ENCODE results near the gene CNOT11. TPM values are rescaled to one million over a fixed set of nuclear protein-coding genes. Genes with fewer than 3 reads are reported as not detected.

Gene CNOT11
- polyA plus RNA-seq, 1 donor = 67.0 TPM

- DNase-seq = no peak
These were observed 21.5 kb downstream of the CNOT11 start for GRCh38 chr2:101274142-101274541.

- no peak for DNase-seq
These were observed 24.4 kb downstream of the CNOT11 start for GRCh38 chr2:101277111-101277510.

- DNase-seq = no peak
These were observed 26.2 kb downstream of the CNOT11 start for GRCh38 chr2:101278925-101279324.

- no peak for DNase-seq
These were observed 28.8 kb downstream of the CNOT11 start for GRCh38 chr2:101281482-101281881.

GRCh38 chr2:101282980-101283379 lies 30.3 kb downstream of the CNOT11 start:
- DNase-seq = no peak

- no peak for DNase-seq
These were observed 34.0 kb downstream of the CNOT11 start for GRCh38 chr2:101286684-101287083.

GRCh38 chr2:101287303-101287702 lies 34.6 kb downstream of the CNOT11 start:
- DNase-seq = no peak

GRCh38 chr2:101290711-101291110 lies 38.0 kb downstream of the CNOT11 start:
- DNase-seq = no peak

- DNase-seq = no peak
These were observed 39.3 kb downstream of the CNOT11 start for GRCh38 chr2:101291973-101292372.

- DNase-seq = no peak
These were observed 40.9 kb downstream of the CNOT11 start for GRCh38 chr2:101293544-101293943.

- no peak for DNase-seq
These were observed 42.2 kb downstream of the CNOT11 start for GRCh38 chr2:101294861-101295260.

- DNase-seq = no peak
These were observed 43.2 kb downstream of the CNOT11 start for GRCh38 chr2:101295895-101296294.

- no peak for DNase-seq
These were observed 43.7 kb downstream of the CNOT11 start for GRCh38 chr2:101296371-101296770.

- DNase-seq = no peak
These were observed 44.7 kb downstream of the CNOT11 start for GRCh38 chr2:101297383-101297782.

GRCh38 chr2:101299604-101300003 lies 46.9 kb downstream of the CNOT11 start:
- no peak for DNase-seq

- no peak for DNase-seq
These were observed 47.5 kb downstream of the CNOT11 start for GRCh38 chr2:101300164-101300563.

- no peak for DNase-seq
These were observed 48.1 kb downstream of the CNOT11 start for GRCh38 chr2:101300836-101301235.

GRCh38 chr2:101302016-101302415 lies 49.3 kb downstream of the CNOT11 start:
- no peak for DNase-seq

GRCh38 chr2:101303688-101304087 lies 51.0 kb downstream of the CNOT11 start:
- DNase-seq = no peak

GRCh38 chr2:101305035-101305434 lies 52.3 kb downstream of the CNOT11 start:
- no peak for DNase-seq

GRCh38 chr2:101305492-101306078 lies 52.9 kb downstream of the CNOT11 start:
- no peak for DNase-seq

GRCh38 chr2:101306410-101306809 lies 53.7 kb downstream of the CNOT11 start:
- no peak for DNase-seq

GRCh38 chr2:101307503-101307902 lies 54.8 kb downstream of the CNOT11 start:
- no peak for DNase-seq

GRCh38 chr2:101307950-101308431 lies 55.3 kb downstream of the CNOT11 start:
- no peak for DNase-seq
